Endothelial cell of umbilical vein (primary cell): ENCODE data around the gene EZR. TPM values are rescaled to one million over a fixed set of nuclear protein-coding genes. Genes with fewer than 3 reads are reported as not detected.

Source experiments
- BruUV-seq: library from RNA; stranded (reverse); fragments of 400-500 nt; replicated peaks from 2 replicates; lab custom pipeline; 2021; lab: Mats Ljungman, UMichigan
- CTCF ChIA-PET: fragments of 300-600, 350-600 bp; sonication (Branson Sonifier 250); formaldehyde crosslinking; loops from one replicate; lab custom pipeline; 2021; ENCODE audit warnings: antibody characterized with exemption, inconsistent platforms; lab: Charles Lee
- POLR2A ChIA-PET: fragments of 300-600, 350-600 bp; sonication (Branson Sonifier 250); formaldehyde crosslinking; loops from one replicate; lab custom pipeline; 2021; ENCODE audit warnings: antibody characterized with exemption, inconsistent platforms; lab: Charles Lee
- DNase-seq: peaks from one replicate; pipeline ENCODE4 v3.0.0-alpha.2; 2011; ENCODE audit warnings: low read depth, low spot score
- FAIRE-seq: peaks from 2 replicates; lab custom pipeline; 2011; peaks lifted over from hg19 to GRCh38; lab: Jason Lieb, UNC
- H2AFZ ChIP-seq: 2 replicates; pipeline ENCODE4 v1.6.0; 2012; ENCODE audit warnings: low read depth, low read length, control low read depth, inconsistent platforms
- H3K27ac ChIP-seq: 2 replicates; pipeline ENCODE4 v1.5.1; 2011; ENCODE audit warnings: low read depth, mild to moderate bottlenecking, control low read depth, low read length, moderate library complexity; ENCODE audit not compliant: insufficient read depth
- H3K27me3 ChIP-seq, 2 experiments: 2 replicates each; pipeline versions ENCODE4 v1.6.0 to v1.6.1; 2011; ENCODE audit warnings: low read length in 2 of 2, mixed read lengths in 1 of 2; ENCODE audit not compliant: control insufficient read depth in 2 of 2, insufficient read depth in 2 of 2
- H3K36me3 ChIP-seq, 2 experiments: 2 replicates in 1 of 2; 3 replicates in 1 of 2; pipeline ENCODE4 v1.5.1; 2011; ENCODE audit warnings: low read length in 2 of 2, mild to moderate bottlenecking in 1 of 2, moderate library complexity in 1 of 2; ENCODE audit not compliant: control insufficient read depth in 2 of 2, insufficient read depth in 2 of 2; ENCODE audit errors: extremely low read depth in 1 of 2
- H3K4me1 ChIP-seq: 3 replicates; pipeline ENCODE4 v1.5.1; 2011; ENCODE audit warnings: mild to moderate bottlenecking, low read length; ENCODE audit not compliant: control insufficient read depth, insufficient read depth; ENCODE audit errors: extremely low read depth
- H3K4me2 ChIP-seq: 2 replicates; pipeline ENCODE4 v1.6.1; 2011; ENCODE audit warnings: low read length, control low read depth, mixed read lengths; ENCODE audit not compliant: insufficient read depth
- H3K4me3 ChIP-seq, 3 experiments: fragments of 200-600 bp in 1 of 3; sonication (generic), shearing (Covaris generic) in 1 of 3; replicated peaks in 1 of 3; 2 replicates each; pipeline ENCODE4 v1.5.1; 2011 to 2016; ENCODE audit warnings: control low read depth in 3 of 3, low read length in 3 of 3, mild to moderate bottlenecking in 2 of 3, inconsistent platforms in 1 of 3, low read depth in 1 of 3, moderate library complexity in 1 of 3; ENCODE audit not compliant: insufficient read depth in 1 of 3
- H3K79me2 ChIP-seq: 2 replicates; pipeline ENCODE4 v1.6.0; 2012; ENCODE audit warnings: low read length, inconsistent platforms; ENCODE audit not compliant: control insufficient read depth, insufficient read depth
- H3K9ac ChIP-seq: replicated peaks from 2 replicates; pipeline ENCODE3; 2011; ENCODE audit warnings: low read length, control low read depth; ENCODE audit not compliant: insufficient read depth; ENCODE audit errors: extremely low read depth
- H3K9me1 ChIP-seq: replicated peaks from 3 replicates; pipeline ENCODE4 v1.6.0; 2011; ENCODE audit warnings: mild to moderate bottlenecking, low read length; ENCODE audit not compliant: control insufficient read depth, insufficient read depth; ENCODE audit errors: extremely low read depth
- H3K9me3 ChIP-seq: replicated peaks from 2 replicates; pipeline ENCODE4 v1.5.1; 2012; ENCODE audit warnings: low read length, inconsistent platforms; ENCODE audit not compliant: control insufficient read depth, insufficient read depth
- H4K20me1 ChIP-seq: replicated peaks from 2 replicates; pipeline ENCODE3; 2011; ENCODE audit warnings: mild to moderate bottlenecking, low read length; ENCODE audit not compliant: control insufficient read depth, insufficient read depth; ENCODE audit errors: extremely low read depth
- CTCF ChIP-seq, 2 donors: IDR thresholded peaks; 1 replicate in 1 of 2; 2 replicates in 1 of 2; pipeline ENCODE4 v1.5.1; 2011; ENCODE audit warnings: low read length in 2 of 2, mild to moderate bottlenecking in 2 of 2, moderate library complexity in 2 of 2, control low read depth in 1 of 2, inconsistent platforms in 1 of 2, low read depth in 1 of 2; ENCODE audit not compliant: insufficient read depth in 1 of 2; ENCODE audit errors: extremely low read depth in 1 of 2
- EZH2 ChIP-seq: IDR thresholded peaks from 2 replicates; pipeline ENCODE4 v1.6.1; 2012; ENCODE audit warnings: borderline replicate concordance, low read depth, mild to moderate bottlenecking, moderate library complexity, low read length, inconsistent platforms; ENCODE audit not compliant: severe bottlenecking
- FOS ChIP-seq: IDR thresholded peaks from 2 replicates; pipeline ENCODE4 v1.6.1; 2011; ENCODE audit warnings: mild to moderate bottlenecking, low read length, moderate library complexity, borderline replicate concordance; ENCODE audit not compliant: insufficient read depth
- GATA2 ChIP-seq: IDR thresholded peaks from 2 replicates; pipeline ENCODE4 v1.7.0; 2011; ENCODE audit warnings: low read depth, mild to moderate bottlenecking, moderate library complexity, mixed read lengths, low read length; ENCODE audit not compliant: insufficient read length, insufficient read depth
- JUN ChIP-seq: IDR thresholded peaks from 2 replicates; pipeline ENCODE4 v1.6.1; 2011; ENCODE audit warnings: borderline replicate concordance, low read depth; ENCODE audit not compliant: insufficient read length, insufficient read depth
- MAX ChIP-seq: IDR thresholded peaks from 2 replicates; pipeline ENCODE4 v1.6.1; 2011; ENCODE audit not compliant: insufficient read depth, insufficient read length
- MYC ChIP-seq: IDR thresholded peaks from one replicate; pipeline ENCODE4 v1.6.1; 2011; ENCODE audit warnings: mild to moderate bottlenecking, low read depth, low read length
- POLR2A ChIP-seq: IDR thresholded peaks from 2 replicates; pipeline ENCODE4 v1.6.1; 2012; ENCODE audit warnings: low read depth, mild to moderate bottlenecking, control low read depth, low read length
- POLR2AphosphoS5 ChIP-seq: IDR thresholded peaks from 2 replicates; pipeline ENCODE4 v1.6.1; 2012; ENCODE audit warnings: low read depth, mild to moderate bottlenecking, control low read depth, low read length, moderate library complexity; ENCODE audit not compliant: insufficient read depth
- dilution Hi-C: fragments of 300-500 bp; cut with MboI; formaldehyde crosslinking; loops from one replicate; pipeline ENCODE4 v1.15.0; 2019; ENCODE audit warnings: low sequenced_read_pairs; ENCODE audit not compliant: extremely low pct_ligation_motif_present
- intact Hi-C: fragments of 100-400 bp; cut with micrococcal nuclease; formaldehyde crosslinking; loops from one replicate; pipeline ENCODE4 v1.10.0; 2022
- polyA plus RNA-seq, 4 experiments: library from polyadenylated mRNA; depleted of rRNA in 3 of 4; stranded (reverse) in 3 of 4; unstranded in 1 of 4; fragments of >200 nt; gene quantifications; 2 replicates each; pipeline versions ENCODE4 v1.2.1 to v1.2.3, GENCODE V29; 2011 to 2012; ENCODE audit warnings: missing spikeins in 1 of 4
- total RNA-seq: library from RNA; stranded (reverse); gene quantifications from 2 replicates; pipeline ENCODE4 v1.2.3, GENCODE V29; 2021

The EZR gene
- total and polyA plus RNA-seq, 2 donors (not counting 3 experiments of a cell fraction or from before 2014, with no cell fraction given): 58.5 to 108 TPM

GRCh38 chr6:158867381-158868121 lies 48.4 kb upstream of the EZR start:
- no peak overlapping the region for H3K4me3 ChIP-seq
- TF ChIP-seq FOS: no peak
- no peak for TF ChIP-seq POLR2A
- TF ChIP-seq EZH2: no peak
- no peak for TF ChIP-seq MYC
- no peak for TF ChIP-seq MAX
- no peak for TF ChIP-seq POLR2AphosphoS5
- TF ChIP-seq CTCF (IDR thresholded peaks at IDR 0.05; ENCODE audit: extremely low read depth in 1 of 2, insufficient read depth in 1 of 2, low read depth in 1 of 2, low read length in 2 of 2): no peak
- TF ChIP-seq JUN: no peak
- TF ChIP-seq GATA2: no peak
- intact Hi-C loops: no loop called here
- H3K4me1 ChIP-seq: peaks cover 7% of the 10 kb centered on the region
- no peaks in the 10 kb centered on the region for H3K9me1 ChIP-seq
- no peak overlapping the region for H3K9ac ChIP-seq
- BruUV-seq: no TSS peak
- H3K79me2 ChIP-seq: no peaks in the 10 kb centered on the region
- no peak overlapping the region for H3K27ac ChIP-seq
- H3K27me3 ChIP-seq: peaks cover 5 to 15% of the 10 kb centered on the region in 2 experiments
- no peaks in the 10 kb centered on the region for H3K36me3 ChIP-seq
- CTCF ChIA-PET: no interaction called here
- H3K9me3 ChIP-seq: no peaks in the 10 kb centered on the region
- dilution Hi-C loops: no loop called here
- no peaks in the 10 kb centered on the region for H4K20me1 ChIP-seq
- H3K4me2 ChIP-seq: no peak overlapping the region
- POLR2A ChIA-PET: no interaction called here
- no peak for FAIRE-seq
- H2AFZ ChIP-seq: no peak overlapping the region
- DNase-seq: no peak
